DOHH2 (cell line): ENCODE measurements around the gene CMTR2.
A peak's percentile ranks its signal among the peaks of the same experiment; 100 is the strongest.

Source experiments
- H3F3A ChIP-seq: fragments of 200-600 bp; sonication (generic), shearing (Covaris generic); 2 replicates; pipeline ENCODE4 v1.6.0; 2016; ENCODE audit warnings: antibody characterized with exemption, mild to moderate bottlenecking; ENCODE audit not compliant: control insufficient read depth, insufficient read depth
- H3K27ac ChIP-seq: fragments of 200-600 bp; sonication (generic); 2 replicates; pipeline ENCODE4 v1.5.1; 2014; ENCODE audit warnings: low read depth, mild to moderate bottlenecking, low read length, moderate library complexity
- H3K27me3 ChIP-seq: fragments of 200-600 bp; sonication (generic); 2 replicates; pipeline ENCODE4 v1.6.1; 2014; ENCODE audit warnings: mild to moderate bottlenecking, low read length, mixed read lengths; ENCODE audit not compliant: control insufficient read depth
- H3K36me3 ChIP-seq: fragments of 200-600 bp; sonication (generic); 2 replicates; pipeline ENCODE4 v1.6.1; 2014; ENCODE audit warnings: mild to moderate bottlenecking, low read length, moderate library complexity, mixed read lengths; ENCODE audit not compliant: control insufficient read depth
- H3K4me1 ChIP-seq: fragments of 200-600 bp; sonication (generic); 2 replicates; pipeline ENCODE4 v1.6.1; 2014; ENCODE audit warnings: mild to moderate bottlenecking, low read length, mixed read lengths; ENCODE audit not compliant: control insufficient read depth
- H3K4me2 ChIP-seq: fragments of 200-600 bp; sonication (generic); 2 replicates; pipeline ENCODE4 v1.6.0; 2014; ENCODE audit warnings: mild to moderate bottlenecking, low read length, moderate library complexity
- H3K4me3 ChIP-seq: fragments of 200-600 bp; sonication (generic); 2 replicates; pipeline ENCODE4 v1.5.1; 2014; ENCODE audit warnings: mild to moderate bottlenecking, low read length, mixed read lengths
- H3K79me2 ChIP-seq: fragments of 200-600 bp; sonication (generic); 2 replicates; pipeline ENCODE4 v1.6.1; 2014; ENCODE audit warnings: mild to moderate bottlenecking, low read length, mixed read lengths; ENCODE audit not compliant: control insufficient read depth
- H3K9me2 ChIP-seq: fragments of 200-600 bp; sonication (generic); replicated peaks from 2 replicates; pipeline ENCODE4 v1.6.1; 2014; ENCODE audit warnings: mild to moderate bottlenecking, low read length, mixed read lengths; ENCODE audit not compliant: control insufficient read depth
- H3K9me3 ChIP-seq: fragments of 200-600 bp; sonication (generic); 2 replicates; pipeline ENCODE4 v1.6.1; 2014; ENCODE audit warnings: antibody characterized with exemption, low read length, mixed read lengths; ENCODE audit not compliant: control insufficient read depth, insufficient read depth
- H4K20me1 ChIP-seq: fragments of 200-600 bp; sonication (generic); 2 replicates; pipeline ENCODE4 v1.6.0; 2014; ENCODE audit warnings: low read depth, mild to moderate bottlenecking, antibody characterized with exemption, low read length, moderate library complexity; ENCODE audit not compliant: control insufficient read depth, insufficient read depth
- EZH2phosphoT487 ChIP-seq: fragments of 200-600 bp; sonication (generic); IDR thresholded peaks from 2 replicates; pipeline ENCODE4 v1.6.1; 2017; ENCODE audit warnings: borderline replicate concordance, mild to moderate bottlenecking, antibody characterized with exemption, low read length, moderate library complexity, mixed read lengths
- TF ChIP-seq, protein P1 (sequence below): fragments of 200-600 bp; sonication (generic); IDR thresholded peaks from one replicate; pipeline ENCODE4 v1.5.1; 2014; ENCODE audit warnings: antibody characterized with exemption, mild to moderate bottlenecking, low read depth, low read length; ENCODE audit not compliant: poor library complexity, severe bottlenecking

The CMTR2 gene

DNA sequence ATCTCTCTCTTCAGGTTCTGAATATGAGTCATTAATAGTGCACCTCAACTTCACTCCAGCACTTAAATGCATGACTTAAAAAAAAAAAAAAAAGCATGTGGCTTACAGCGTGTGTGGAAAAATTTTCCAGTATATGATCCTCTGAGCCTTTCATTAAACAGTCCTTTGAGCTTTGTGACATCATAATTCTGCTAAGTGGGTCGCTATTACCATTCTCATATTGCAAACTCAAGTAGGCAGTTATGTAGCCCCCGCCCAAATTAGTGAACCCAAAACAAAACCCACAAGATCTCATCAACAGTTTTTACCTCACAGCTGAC is 672 bp downstream of the CMTR2 start:
- no peaks in the 10 kb centered on the region for H3K9me3 ChIP-seq
- peaks cover 31% of the 10 kb centered on the region for H3K36me3 ChIP-seq
- H3K4me1 ChIP-seq, result peaks cover 16% of the 10 kb centered on the region
- H3K27me3 ChIP-seq, result peaks cover 5% of the 10 kb centered on the region; the same call in 1 of the 2 replicates
- H3K4me3 ChIP-seq, result peak overlapping the region; percentile 92
- peaks cover 15% of the 10 kb centered on the region for H3K79me2 ChIP-seq
- H4K20me1 ChIP-seq, result no peaks in the 10 kb centered on the region
- no peak overlapping the region for H3K27ac ChIP-seq
- peaks cover 3% of the 10 kb centered on the region for H3F3A ChIP-seq
- no peaks in the 10 kb centered on the region for H3K9me2 ChIP-seq
- TF ChIP-seq, protein P1, sequence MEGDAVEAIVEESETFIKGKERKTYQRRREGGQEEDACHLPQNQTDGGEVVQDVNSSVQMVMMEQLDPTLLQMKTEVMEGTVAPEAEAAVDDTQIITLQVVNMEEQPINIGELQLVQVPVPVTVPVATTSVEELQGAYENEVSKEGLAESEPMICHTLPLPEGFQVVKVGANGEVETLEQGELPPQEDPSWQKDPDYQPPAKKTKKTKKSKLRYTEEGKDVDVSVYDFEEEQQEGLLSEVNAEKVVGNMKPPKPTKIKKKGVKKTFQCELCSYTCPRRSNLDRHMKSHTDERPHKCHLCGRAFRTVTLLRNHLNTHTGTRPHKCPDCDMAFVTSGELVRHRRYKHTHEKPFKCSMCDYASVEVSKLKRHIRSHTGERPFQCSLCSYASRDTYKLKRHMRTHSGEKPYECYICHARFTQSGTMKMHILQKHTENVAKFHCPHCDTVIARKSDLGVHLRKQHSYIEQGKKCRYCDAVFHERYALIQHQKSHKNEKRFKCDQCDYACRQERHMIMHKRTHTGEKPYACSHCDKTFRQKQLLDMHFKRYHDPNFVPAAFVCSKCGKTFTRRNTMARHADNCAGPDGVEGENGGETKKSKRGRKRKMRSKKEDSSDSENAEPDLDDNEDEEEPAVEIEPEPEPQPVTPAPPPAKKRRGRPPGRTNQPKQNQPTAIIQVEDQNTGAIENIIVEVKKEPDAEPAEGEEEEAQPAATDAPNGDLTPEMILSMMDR, result no peak
- no peak for TF ChIP-seq EZH2phosphoT487
- H3K4me2 ChIP-seq, result peak overlapping the region; percentile 84

DNA sequence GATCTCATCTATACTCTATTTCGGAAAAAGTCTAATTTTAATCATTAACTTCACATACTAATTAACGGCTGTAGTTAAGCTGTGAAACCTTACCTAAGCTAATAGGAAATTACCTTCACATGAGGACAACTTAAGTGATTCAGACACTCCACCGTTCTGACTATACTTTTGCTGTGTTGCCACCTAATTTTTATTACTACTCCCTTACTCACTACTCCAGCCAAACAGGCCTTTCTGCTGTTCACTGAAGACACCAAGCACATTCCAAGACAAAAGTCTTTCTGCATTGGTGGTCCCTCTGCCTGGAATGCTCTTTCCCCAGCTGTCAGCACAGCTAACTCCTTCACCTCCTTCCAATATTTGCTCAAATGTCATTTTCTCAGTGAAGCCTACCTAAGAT is 1.3 kb downstream of the CMTR2 start:
- no peaks in the 10 kb centered on the region for H3K9me3 ChIP-seq
- peak overlapping the region; percentile 84 for H3K4me2 ChIP-seq
- peaks cover under 1% of the 10 kb centered on the region; the same call in 1 of the 2 replicates for H3K27me3 ChIP-seq
- H3K27ac ChIP-seq, result no peak overlapping the region
- peaks cover 16% of the 10 kb centered on the region for H3K4me1 ChIP-seq
- no peaks in the 10 kb centered on the region for H4K20me1 ChIP-seq
- no peaks in the 10 kb centered on the region for H3K9me2 ChIP-seq
- TF ChIP-seq, protein P1, result no peak
- no peak for TF ChIP-seq EZH2phosphoT487
- peak overlapping the region; percentile 92 for H3K4me3 ChIP-seq
- peaks cover 15% of the 10 kb centered on the region for H3K79me2 ChIP-seq
- peaks cover 37% of the 10 kb centered on the region for H3K36me3 ChIP-seq
- H3F3A ChIP-seq, result peaks cover 3% of the 10 kb centered on the region

DNA sequence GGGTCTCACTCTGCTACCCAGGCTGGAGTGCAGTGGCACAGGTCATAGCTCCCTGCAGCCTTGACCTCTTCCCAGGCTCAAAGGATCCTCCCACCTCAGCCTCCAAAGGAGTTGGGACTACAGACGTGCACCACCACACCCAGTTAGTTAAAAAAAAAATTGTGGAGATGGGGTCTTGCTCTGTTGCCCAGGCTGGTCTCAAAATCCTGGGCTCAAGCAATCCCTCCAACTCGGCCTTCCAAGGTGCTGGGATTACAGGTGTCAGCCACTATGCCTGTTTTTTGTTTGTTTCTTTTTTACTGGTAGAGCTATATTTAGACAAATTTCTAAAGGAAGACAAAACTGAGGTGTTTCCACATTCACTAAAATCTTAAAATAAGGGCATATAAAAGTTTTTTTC is 1.7 kb downstream of the CMTR2 start:
- Histone ChIP-seq H3K27me3 (no peaks in the 10 kb centered on the region), H3K9me2 (no peaks in the 10 kb centered on the region), H3K79me2 (peaks cover 15% of the 10 kb centered on the region), H3F3A (peaks cover 3% of the 10 kb centered on the region), H3K27ac (no peak overlapping the region), H3K4me1 (peaks cover 16% of the 10 kb centered on the region), H3K4me3 (no peak overlapping the region), H3K9me3 (no peaks in the 10 kb centered on the region), H4K20me1 (no peaks in the 10 kb centered on the region), H3K4me2 (no peak overlapping the region), H3K36me3 (peaks cover 40% of the 10 kb centered on the region)
- TF ChIP-seq, protein P1, result no peak
- no peak for TF ChIP-seq EZH2phosphoT487

DNA sequence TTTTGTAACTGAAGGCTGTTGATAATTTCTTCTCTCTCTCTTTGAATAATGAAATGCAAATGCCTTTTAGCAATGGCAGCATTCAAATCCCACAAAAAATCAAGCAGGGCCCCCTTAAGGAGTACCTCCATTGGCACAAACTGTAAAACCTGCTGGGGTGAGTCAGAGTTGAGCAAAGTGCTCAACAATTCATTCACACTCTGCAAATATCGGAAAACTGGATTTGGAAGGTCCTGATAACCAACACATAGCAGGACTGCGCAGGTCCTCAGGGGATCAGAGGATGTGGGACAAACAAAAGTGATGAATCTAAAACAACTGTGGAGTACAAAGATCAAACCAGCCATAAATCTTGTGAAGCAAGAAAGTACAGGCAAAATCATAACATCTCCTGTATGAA is 5.6 kb downstream of the CMTR2 start:
- Histone ChIP-seq H3K9me3 (no peaks in the 10 kb centered on the region), H3K36me3 (peaks cover 40% of the 10 kb centered on the region), H3F3A (no peaks in the 10 kb centered on the region), H4K20me1 (no peaks in the 10 kb centered on the region), H3K27ac (no peak overlapping the region), H3K4me1 (peaks cover 9% of the 10 kb centered on the region), H3K4me2 (no peak overlapping the region), H3K27me3 (no peaks in the 10 kb centered on the region), H3K79me2 (peaks cover 12% of the 10 kb centered on the region), H3K4me3 (no peak overlapping the region), H3K9me2 (no peaks in the 10 kb centered on the region)
- TF ChIP-seq, protein P1, result no peak
- no peak for TF ChIP-seq EZH2phosphoT487
